Cardiac fibroblast (primary cell): ENCODE measurements around the gene PCGF1.
"Not testable (repeated sequence)": the region's sequence is repeated elsewhere in the genome, so short reads cannot be mapped to it uniquely, and the experiment has no call there.

Experiments used
- DNase-seq, 2 donors: peaks; one replicate each; pipeline versions ENCODE4 v3.0.0 to v3.0.0-alpha.2; 2010; ENCODE audit warnings: low read depth in 2 of 2
- H3K4me3 ChIP-seq, 2 donors: replicated peaks in 1 of 2; 1 replicate in 1 of 2; 2 replicates in 1 of 2; pipeline ENCODE4 v1.5.1; 2011; ENCODE audit warnings: low read depth in 2 of 2, low read length in 2 of 2, mild to moderate bottlenecking in 2 of 2, moderate library complexity in 1 of 2
- TF ChIP-seq, protein P1 (sequence below): IDR thresholded peaks from one replicate; pipeline ENCODE4 v1.5.1; 2011; ENCODE audit warnings: low read depth, mild to moderate bottlenecking, low read length, inconsistent platforms

The PCGF1 gene

DNA sequence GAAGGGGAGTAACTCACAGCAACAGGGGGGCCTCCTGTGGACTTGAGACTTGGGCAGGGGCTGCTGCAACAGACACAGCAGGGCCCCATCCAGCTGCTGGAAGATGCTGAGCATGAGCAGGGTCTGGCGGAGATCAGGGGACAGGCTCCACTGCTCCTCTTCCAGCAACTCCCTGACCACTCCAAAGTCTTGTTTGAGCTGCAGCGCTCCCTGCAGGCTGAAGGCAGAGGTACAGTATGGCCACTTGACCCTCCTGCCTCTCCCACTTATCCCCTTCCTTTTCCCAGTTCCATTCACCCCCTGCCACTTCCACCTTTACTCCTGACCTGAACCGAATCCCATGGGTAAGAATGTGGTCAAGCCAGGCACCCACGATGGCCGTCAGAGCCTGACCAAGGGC is 32.6 kb downstream of the PCGF1 start:
- H3K4me3 ChIP-seq = no peak overlapping the region
- DNase-seq = peak; percentile 11 to 23
- TF ChIP-seq, protein P1, sequence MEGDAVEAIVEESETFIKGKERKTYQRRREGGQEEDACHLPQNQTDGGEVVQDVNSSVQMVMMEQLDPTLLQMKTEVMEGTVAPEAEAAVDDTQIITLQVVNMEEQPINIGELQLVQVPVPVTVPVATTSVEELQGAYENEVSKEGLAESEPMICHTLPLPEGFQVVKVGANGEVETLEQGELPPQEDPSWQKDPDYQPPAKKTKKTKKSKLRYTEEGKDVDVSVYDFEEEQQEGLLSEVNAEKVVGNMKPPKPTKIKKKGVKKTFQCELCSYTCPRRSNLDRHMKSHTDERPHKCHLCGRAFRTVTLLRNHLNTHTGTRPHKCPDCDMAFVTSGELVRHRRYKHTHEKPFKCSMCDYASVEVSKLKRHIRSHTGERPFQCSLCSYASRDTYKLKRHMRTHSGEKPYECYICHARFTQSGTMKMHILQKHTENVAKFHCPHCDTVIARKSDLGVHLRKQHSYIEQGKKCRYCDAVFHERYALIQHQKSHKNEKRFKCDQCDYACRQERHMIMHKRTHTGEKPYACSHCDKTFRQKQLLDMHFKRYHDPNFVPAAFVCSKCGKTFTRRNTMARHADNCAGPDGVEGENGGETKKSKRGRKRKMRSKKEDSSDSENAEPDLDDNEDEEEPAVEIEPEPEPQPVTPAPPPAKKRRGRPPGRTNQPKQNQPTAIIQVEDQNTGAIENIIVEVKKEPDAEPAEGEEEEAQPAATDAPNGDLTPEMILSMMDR = peak; percentile 23

DNA sequence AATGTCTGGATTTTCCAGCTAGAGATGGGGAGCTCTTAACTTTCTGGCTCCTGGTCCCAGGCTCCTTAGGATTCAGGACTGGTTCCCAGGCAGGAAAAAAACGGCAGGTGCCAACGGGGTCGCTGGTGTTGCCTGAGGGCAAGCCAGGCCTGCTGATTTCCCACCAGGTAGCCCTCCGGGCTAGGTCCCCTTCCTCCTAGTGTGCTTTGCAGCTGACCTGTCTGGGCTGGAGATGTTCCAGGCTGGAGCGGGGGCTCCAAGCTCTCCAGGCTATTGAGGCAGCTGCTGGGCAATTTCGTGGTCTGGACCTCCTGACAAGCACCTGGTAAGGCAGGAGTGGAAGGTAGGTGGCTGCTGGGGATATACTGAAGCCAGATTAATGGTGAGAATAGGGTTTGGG is 33.0 kb downstream of the PCGF1 start:
- no peak for DNase-seq
- no peak overlapping the region for H3K4me3 ChIP-seq
- TF ChIP-seq, protein P1 = no peak

DNA sequence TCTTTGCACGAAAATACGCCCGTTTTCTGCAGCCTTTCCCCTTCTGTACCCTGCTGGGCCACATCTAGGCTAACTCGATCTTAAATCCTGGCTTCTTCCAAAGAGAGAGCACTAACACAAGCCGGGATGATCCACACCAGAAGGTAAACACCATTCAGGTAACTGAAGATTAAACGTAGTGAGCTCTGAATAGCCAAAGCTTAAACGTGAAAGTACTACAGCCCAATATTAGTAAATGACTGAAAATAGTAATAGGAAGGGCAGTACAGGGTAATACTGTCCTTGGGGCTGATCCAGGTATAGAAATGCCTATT is 34.6 kb downstream of the PCGF1 start:
- peak in 1 of 2 donors; percentile 26 for DNase-seq
- peak overlapping the region; percentile 67 to 81 for H3K4me3 ChIP-seq
- TF ChIP-seq, protein P1 = no peak

DNA sequence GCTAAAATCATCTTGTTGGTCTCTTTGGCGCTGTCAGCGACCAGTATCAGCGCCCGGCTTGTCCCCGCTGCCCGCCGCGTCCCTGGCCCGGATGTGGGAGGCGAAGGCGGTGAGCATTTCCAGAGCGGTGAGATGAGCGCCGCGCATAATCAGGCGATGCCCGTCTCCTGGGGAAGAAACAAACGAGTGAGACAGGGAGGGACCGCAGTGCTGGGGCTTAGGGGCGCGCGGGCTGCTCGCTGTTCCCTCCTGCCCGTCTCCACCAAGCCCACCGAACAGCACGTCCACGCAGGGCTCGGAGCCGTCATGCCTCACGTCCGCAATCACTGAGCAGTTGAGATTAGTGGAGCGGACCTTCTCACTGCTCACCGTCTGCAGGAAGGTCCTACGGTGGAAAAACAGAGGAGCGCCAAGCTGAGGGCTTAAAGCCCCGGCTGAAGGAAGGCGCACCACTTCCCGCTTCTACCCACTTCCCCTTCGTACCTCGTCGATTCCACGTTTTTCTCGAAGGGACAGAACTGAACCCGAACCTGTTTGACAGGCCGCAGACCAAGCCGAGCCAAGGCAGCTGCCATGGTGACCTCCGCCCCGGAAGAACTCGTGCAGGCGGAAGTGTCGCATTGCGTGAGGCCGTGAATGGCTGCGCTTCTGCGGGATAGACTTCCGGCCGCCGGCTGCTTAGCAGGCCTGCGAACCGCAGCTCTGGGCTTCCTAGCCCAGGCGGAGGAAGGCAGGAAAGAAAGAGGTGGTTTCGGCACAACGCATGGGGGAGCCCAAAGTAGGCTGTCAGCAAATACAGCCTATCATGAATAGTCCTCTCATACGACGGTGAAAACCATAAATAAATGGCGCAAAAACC is 35.2 kb downstream of the PCGF1 start, which contains the start of gene MRPL53:
Gene MRPL53 (minus strand): TSS at position 595 of the 859 bp plus-strand sequence. CDS start 20 bp downstream, at position 575.
- peak; percentile 95 to 96 for DNase-seq
- TF ChIP-seq, protein P1 = no peak

DNA sequence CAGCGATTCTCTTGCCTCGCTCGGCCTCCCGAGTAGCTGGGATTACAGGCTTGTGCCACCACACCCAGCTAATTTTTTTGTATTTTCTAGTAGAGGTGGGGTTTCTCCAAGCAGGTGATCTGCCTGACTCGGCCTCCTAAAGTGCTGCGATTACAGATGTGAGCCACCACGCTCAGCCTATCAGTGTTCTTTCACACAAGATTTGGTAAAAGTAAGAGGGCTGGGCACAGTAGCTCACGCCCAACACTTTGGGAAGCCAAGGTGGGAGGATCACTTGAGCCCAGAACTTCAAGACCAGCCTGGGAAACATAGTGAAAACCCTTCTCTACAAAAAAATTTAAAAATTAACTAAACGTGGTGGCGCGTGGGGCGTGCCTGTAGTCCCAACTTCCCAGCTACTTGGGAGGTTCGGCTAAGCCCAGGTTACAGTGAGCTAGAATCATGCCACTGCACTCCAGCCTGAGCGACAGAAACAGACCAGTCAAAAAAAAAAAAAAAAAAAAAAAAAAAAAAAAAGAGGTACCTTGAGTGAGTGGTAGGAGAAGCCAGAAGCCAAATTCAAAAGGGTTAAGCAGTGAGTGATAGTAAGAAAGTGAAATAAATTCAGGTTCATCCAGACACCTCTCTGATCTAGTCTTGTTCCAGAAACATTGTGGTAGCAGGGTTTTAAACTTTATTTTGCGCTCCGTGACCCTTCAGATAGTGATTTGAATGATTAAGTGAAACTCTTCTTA is 36.0 kb downstream of the PCGF1 start:
- TF ChIP-seq, protein P1 = no peak
- DNase-seq = peak in 1 of 2 donors; percentile 15
- H3K4me3 ChIP-seq = peak overlapping the region; percentile 67 to 81

More for the DNA sequence above, 35.2 kb downstream of the PCGF1 start, which contains the start of gene MRPL53:
- peak within 1 kb of the TSS; percentile 67 to 81 for H3K4me3 ChIP-seq

DNA sequence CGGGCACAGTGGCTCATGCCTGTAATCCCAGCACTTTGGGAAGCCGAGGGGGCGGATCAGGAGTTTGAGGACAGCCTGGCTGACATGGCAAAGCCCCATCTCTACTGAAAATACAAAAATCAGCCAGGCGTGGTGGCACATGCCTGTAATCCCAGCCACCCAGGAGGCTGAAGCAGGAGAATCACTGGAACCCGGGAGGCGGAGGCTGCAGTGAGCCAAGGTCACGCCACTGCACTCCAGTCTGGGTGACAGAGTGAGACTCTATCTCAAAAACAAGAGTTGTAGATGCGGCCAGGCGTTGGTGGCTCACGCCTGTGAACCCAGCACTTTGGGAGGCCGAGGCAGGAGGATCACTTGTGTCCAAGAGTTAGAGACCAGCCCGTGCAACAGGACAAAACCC is 36.8 kb downstream of the PCGF1 start:
- H3K4me3 ChIP-seq, DNase-seq: not testable (repeated sequence)

DNA sequence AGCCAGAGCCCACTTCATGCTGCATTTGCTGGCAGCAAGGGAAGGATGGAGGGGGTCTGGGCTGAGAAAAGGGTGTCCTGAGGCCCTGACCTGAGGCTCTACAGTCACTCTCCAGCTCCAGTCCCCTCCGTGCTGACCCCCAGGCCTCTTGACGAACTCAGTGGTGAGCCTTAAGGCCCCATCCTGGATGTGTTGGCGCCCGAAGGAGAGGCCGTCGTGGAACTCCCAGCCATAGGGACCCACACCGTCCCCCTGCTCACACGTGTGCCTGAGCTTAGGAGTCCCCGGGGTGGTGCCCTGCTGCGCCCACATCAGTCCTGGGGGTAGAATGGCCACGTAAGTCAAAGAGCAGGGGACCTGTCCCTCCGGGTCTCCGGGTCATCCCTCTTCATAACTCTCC is 43.1 kb downstream of the PCGF1 start:
- peak overlapping the region; percentile 86 to 88 for H3K4me3 ChIP-seq
- DNase-seq = peak in 1 of 2 donors; percentile 20
- TF ChIP-seq, protein P1 = no peak
